HUES6 (cell line): ENCODE results near the gene BBX.
"Not testable (repeated sequence)": the region's sequence is repeated elsewhere in the genome, so short reads cannot be mapped to it uniquely, and the experiment has no call there.

Experiments
- H3K27ac ChIP-seq: 2 replicates; pipeline ENCODE4 v1.7.0; 2013; ENCODE audit warnings: low read depth, mild to moderate bottlenecking, low read length, inconsistent platforms
- H3K27me3 ChIP-seq: 2 replicates; pipeline ENCODE4 v1.6.1; 2013; ENCODE audit warnings: low read length; ENCODE audit not compliant: control insufficient read depth, insufficient read depth
- H3K36me3 ChIP-seq: 2 replicates; pipeline ENCODE4 v1.6.1; 2013; ENCODE audit warnings: low read length; ENCODE audit not compliant: control insufficient read depth, insufficient read depth
- H3K4me1 ChIP-seq: 2 replicates; pipeline ENCODE4 v1.6.1; 2013; ENCODE audit warnings: low read length; ENCODE audit not compliant: control insufficient read depth, insufficient read depth
- H3K4me3 ChIP-seq: 2 replicates; pipeline ENCODE4 v1.5.1; 2013; ENCODE audit warnings: low read depth, low read length
- H3K9ac ChIP-seq: one replicate; pipeline ENCODE4 v1.6.1; 2013; ENCODE audit warnings: mild to moderate bottlenecking, low read length
- H3K9me3 ChIP-seq: 2 replicates; pipeline ENCODE4 v1.6.1; 2013; ENCODE audit warnings: low read depth, low read length; ENCODE audit not compliant: control insufficient read depth, insufficient read depth

Gene BBX

GRCh38 chr3:107683447-107683846 is 160.7 kb downstream of the BBX start:
- Histone ChIP-seq H3K9me3 (peaks cover 4% of the 10 kb centered on the region; the same call in 1 of the 2 replicates), H3K4me1 (peaks cover 30% of the 10 kb centered on the region), H3K27ac (peak overlapping the region; percentile 64; the same call in 1 of the 2 replicates), H3K27me3 (no peaks in the 10 kb centered on the region), H3K4me3 (no peak overlapping the region), H3K9ac (no peak overlapping the region), H3K36me3 (no peaks in the 10 kb centered on the region)

- Histone ChIP-seq H3K4me3 (no peak overlapping the region), H3K9me3 (peaks cover 4% of the 10 kb centered on the region; the same call in 1 of the 2 replicates), H3K4me1 (peaks cover 30% of the 10 kb centered on the region), H3K36me3 (no peaks in the 10 kb centered on the region), H3K27me3 (no peaks in the 10 kb centered on the region), H3K27ac (peak overlapping the region; percentile 64), H3K9ac (peak overlapping the region; percentile 38)
Observed at GRCh38 chr3:107684431-107684925, 161.7 kb downstream of the BBX start.

GRCh38 chr3:107685383-107685782 is 162.6 kb downstream of the BBX start:
- Histone ChIP-seq H3K36me3 (no peaks in the 10 kb centered on the region), H3K27me3 (no peaks in the 10 kb centered on the region), H3K4me3 (no peak overlapping the region), H3K9ac (no peak overlapping the region), H3K27ac (peak overlapping the region; percentile 64; the same call in 1 of the 2 replicates), H3K9me3 (peaks cover 4% of the 10 kb centered on the region; the same call in 1 of the 2 replicates), H3K4me1 (peaks cover 30% of the 10 kb centered on the region)

DNA sequence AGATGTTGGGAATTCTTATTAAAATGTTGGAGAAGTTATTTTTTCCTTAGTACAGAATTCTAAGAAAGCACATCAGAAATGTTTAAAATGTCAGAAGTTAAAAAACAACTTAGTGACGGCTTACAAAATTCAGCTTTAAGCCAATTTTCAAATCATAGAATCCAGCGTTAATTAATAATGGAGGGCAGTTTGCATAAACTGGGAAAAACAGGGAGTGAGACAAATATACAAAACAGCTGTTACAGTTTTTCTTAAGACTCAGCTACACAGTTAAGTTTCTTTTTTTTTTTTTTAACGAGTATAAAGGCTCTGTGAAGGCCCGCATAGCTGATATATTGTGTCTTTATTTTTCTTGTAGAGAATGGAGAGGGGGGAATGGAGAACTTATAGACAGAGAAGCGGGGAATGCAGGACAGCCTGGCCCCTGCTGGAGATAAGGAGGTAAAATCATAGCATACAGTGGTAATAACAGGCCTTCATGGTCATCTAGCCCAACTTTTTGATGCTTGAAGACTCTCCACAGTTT is 164.4 kb downstream of the BBX start:
- no peaks in the 10 kb centered on the region for H3K9me3 ChIP-seq
- no peak overlapping the region for H3K4me3 ChIP-seq
- H3K27me3 ChIP-seq = no peaks in the 10 kb centered on the region
- H3K27ac ChIP-seq = no peak overlapping the region
- H3K36me3 ChIP-seq = no peaks in the 10 kb centered on the region
- H3K9ac ChIP-seq = no peak overlapping the region
- peaks cover 30% of the 10 kb centered on the region for H3K4me1 ChIP-seq

GRCh38 chr3:107689355-107689754 is 166.6 kb downstream of the BBX start:
- H3K4me3 ChIP-seq = no peak overlapping the region
- H3K9ac ChIP-seq = no peak overlapping the region
- no peaks in the 10 kb centered on the region for H3K9me3 ChIP-seq
- no peak overlapping the region for H3K27ac ChIP-seq
- no peaks in the 10 kb centered on the region for H3K27me3 ChIP-seq
- H3K4me1 ChIP-seq = peaks cover 15% of the 10 kb centered on the region
- H3K36me3 ChIP-seq = no peaks in the 10 kb centered on the region

DNA sequence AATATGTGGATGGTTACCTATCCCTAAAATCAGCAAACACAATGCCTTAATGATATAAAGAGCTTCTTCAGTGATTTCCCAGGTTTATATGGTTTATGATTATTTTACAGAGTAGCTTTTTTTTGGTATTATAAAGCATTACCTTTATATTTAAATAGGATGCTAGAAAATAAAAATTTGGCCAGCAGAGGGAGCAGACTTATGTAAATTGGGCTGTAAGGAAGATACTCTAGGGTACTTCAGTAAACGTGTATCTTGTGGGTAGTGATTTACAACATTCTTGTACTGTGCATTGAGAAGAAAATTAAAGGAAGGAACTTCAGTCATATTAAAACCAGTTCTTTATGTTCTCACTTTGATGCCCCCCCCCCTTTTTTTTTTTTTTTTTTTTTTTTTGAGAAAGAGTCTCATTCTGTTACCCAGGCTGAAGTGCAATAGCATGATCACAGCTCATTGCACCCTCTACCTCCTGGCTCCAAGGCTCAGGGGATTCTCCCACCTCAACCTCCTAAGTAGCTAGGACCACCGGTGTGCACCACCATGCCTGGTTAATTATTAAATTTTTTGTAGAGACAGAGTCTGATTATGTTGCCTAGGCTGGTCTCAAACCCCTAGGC is 167.9 kb downstream of the BBX start:
- Histone ChIP-seq H3K4me3 (no peak overlapping the region), H3K4me1 (peaks cover 2% of the 10 kb centered on the region; the same call in 1 of the 2 replicates), H3K36me3 (no peaks in the 10 kb centered on the region), H3K9me3 (no peaks in the 10 kb centered on the region), H3K9ac (no peak overlapping the region), H3K27me3 (no peaks in the 10 kb centered on the region), H3K27ac (no peak overlapping the region)

- not testable (repeated sequence) for H3K27me3 ChIP-seq, H3K9me3 ChIP-seq, H3K9ac ChIP-seq, H3K36me3 ChIP-seq, H3K4me3 ChIP-seq, H3K4me1 ChIP-seq, H3K27ac ChIP-seq
Observed at GRCh38 chr3:107691984-107692383, 169.2 kb downstream of the BBX start.

DNA sequence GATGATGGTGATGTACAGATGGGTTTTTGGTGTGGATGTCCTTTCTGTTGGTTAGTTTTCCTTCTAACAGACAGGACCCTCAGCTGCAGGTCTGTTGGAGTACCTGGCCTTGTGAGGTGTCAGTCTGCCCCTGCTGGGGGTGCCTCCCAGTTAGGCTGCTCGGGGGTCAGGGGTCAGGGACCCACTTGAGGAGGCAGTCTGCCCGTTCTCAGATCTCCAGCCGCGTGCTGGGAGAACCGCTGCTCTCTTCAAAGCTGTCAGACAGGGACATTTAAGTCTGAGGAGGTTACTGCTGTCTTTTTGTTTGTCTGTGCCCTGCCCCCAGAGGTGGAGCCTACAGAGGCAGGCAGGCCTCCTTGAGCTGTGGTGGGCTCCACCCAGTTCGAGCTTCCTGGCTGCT is 174.6 kb downstream of the BBX start:
- not testable (repeated sequence) for H3K9me3 ChIP-seq

GRCh38 chr3:107697855-107698254 is 175.1 kb downstream of the BBX start:
- not testable (repeated sequence) for H3K9me3 ChIP-seq, H3K4me1 ChIP-seq, H3K36me3 ChIP-seq, H3K27ac ChIP-seq, H3K27me3 ChIP-seq
- Histone ChIP-seq H3K9ac (peak overlapping the region; percentile 73), H3K4me3 (peak overlapping the region; percentile 63)

More for the DNA sequence above, 174.6 kb downstream of the BBX start:
- not testable (repeated sequence) for H3K9ac ChIP-seq, H3K36me3 ChIP-seq, H3K27me3 ChIP-seq, H3K4me1 ChIP-seq, H3K27ac ChIP-seq
- peak overlapping the region; percentile 63 for H3K4me3 ChIP-seq

GRCh38 chr3:107699682-107700081 is 176.9 kb downstream of the BBX start:
- Histone ChIP-seq H3K27ac (no peak overlapping the region), H3K9me3 (no peaks in the 10 kb centered on the region), H3K9ac (no peak overlapping the region), H3K4me3 (no peak overlapping the region), H3K36me3 (no peaks in the 10 kb centered on the region), H3K27me3 (no peaks in the 10 kb centered on the region), H3K4me1 (peaks cover 5% of the 10 kb centered on the region; the same call in 1 of the 2 replicates)

- peaks cover 5% of the 10 kb centered on the region; the same call in 1 of the 2 replicates for H3K4me1 ChIP-seq
- no peaks in the 10 kb centered on the region for H3K36me3 ChIP-seq
- H3K9me3 ChIP-seq = no peaks in the 10 kb centered on the region
- no peak overlapping the region for H3K4me3 ChIP-seq
- H3K27me3 ChIP-seq = no peaks in the 10 kb centered on the region
- no peak overlapping the region for H3K27ac ChIP-seq
- H3K9ac ChIP-seq = no peak overlapping the region
Observed at GRCh38 chr3:107701299-107701698, 178.5 kb downstream of the BBX start.
